Heart right ventricle (tissue), 16 donors: Measurements from ENCODE around the gene SORCS3. TPM values are rescaled to one million over a fixed set of nuclear protein-coding genes. Genes with fewer than 3 reads are reported as not detected.

Experiments used
- ATAC-seq, 8 donors: fragments of 200-7000 bp; cut with Tn5 transposase; one replicate each; pipeline ENCODE4 v1.9.1; 2020; ENCODE audit warnings: mild to moderate bottlenecking in 8 of 8, moderate library complexity in 8 of 8, moderate number of reproducible peaks in 1 of 8
- DNase-seq, 2 donors: peaks; one replicate each; pipeline ENCODE4 v3.0.0-alpha.2; 2020
- H3K27ac ChIP-seq, 10 donors: fragments of 200-600 bp; sonication (generic) in 2 of 10; one replicate each; pipeline versions ENCODE4 v1.5.0 to v1.8.0; 2020 to 2022; ENCODE audit warnings: mild to moderate bottlenecking in 3 of 10
- H3K27me3 ChIP-seq, 7 donors: fragments of 200-600 bp; one replicate each; pipeline ENCODE4 v1.8.0; 2021 to 2022; ENCODE audit warnings: mild to moderate bottlenecking in 2 of 7
- H3K36me3 ChIP-seq, 9 donors: fragments of 200-600 bp; sonication (generic) in 1 of 9; one replicate each; pipeline versions ENCODE4 v1.5.0 to v1.8.0; 2020 to 2022; ENCODE audit warnings: mild to moderate bottlenecking in 2 of 9
- H3K4me1 ChIP-seq, 9 donors: fragments of 200-600 bp; sonication (generic) in 1 of 9; one replicate each; pipeline versions ENCODE4 v1.5.0 to v1.8.0; 2020 to 2022; ENCODE audit warnings: mild to moderate bottlenecking in 4 of 9
- H3K4me3 ChIP-seq, 10 donors: fragments of 200-600 bp; sonication (generic) in 2 of 10; one replicate each; pipeline versions ENCODE4 v1.5.0 to v1.8.0; 2020 to 2022; ENCODE audit warnings: mild to moderate bottlenecking in 7 of 10, moderate library complexity in 2 of 10
- H3K9me3 ChIP-seq, 11 donors: fragments of 200-600 bp in 10 of 11; sonication (generic) in 2 of 11; one replicate each; pipeline versions ENCODE4 v1.5.0 to v1.8.0; 2013 to 2022; ENCODE audit warnings: mild to moderate bottlenecking in 2 of 11, control low read depth in 1 of 11, moderate library complexity in 1 of 11
- CTCF ChIP-seq, 9 donors: fragments of 200-600 bp; sonication (generic) in 2 of 9; IDR thresholded peaks; one replicate each; pipeline versions ENCODE4 v1.5.0 to v1.8.0; 2021 to 2022; ENCODE audit warnings: antibody characterized with exemption in 9 of 9, mild to moderate bottlenecking in 5 of 9, moderate library complexity in 1 of 9
- WGBS, 2 donors: extraction: QIAGEN DNeasy Blood & Tissue Kit; methylation state at CpG; one replicate each; pipeline ENCODE4 v1.1.7; 2013; ENCODE audit warnings: inconsistent platforms in 1 of 2; 5-methylcytosine and 5-hydroxymethylcytosine counted together
- intact Hi-C, 10 donors: fragments of 100-400 bp; cut with DNase I; formaldehyde crosslinking; loops; one replicate each; pipeline versions ENCODE4 v1.11.1 to v1.14.2; 2022
- polyA plus RNA-seq, 2 donors: library from polyadenylated mRNA; stranded (reverse); fragments of 200-250 nt; gene quantifications; one replicate each; pipeline ENCODE4 v1.2.3, GENCODE V29; 2013
- total RNA-seq, 10 donors: library from RNA; stranded (reverse); fragmentation: NEBNext Ultra II Directional in 3 of 10; extraction: Animal tissue kit (Norgen Biotek cat#: 25700) in 3 of 10; gene quantifications; one replicate each; pipeline versions ENCODE4 v1.2.1 to v1.2.4, GENCODE V29; 2021 to 2023
- donor health status: Arrhythmogenic right ventricular cardiomyopathy.
- donor health status: ischemic (EF 13 %, LVEDD 7.1; RV severe dilation, severe dysfunction).
- donor health status: healthy with polysubstance abuse.
- donor health status: DM: no; HTN: yes; CAD: no.
- donor health status: DM: no; HTN: no; CAD: no.
- donor health status: ischemic (EF 25% LVEDD 6.9; RV normal size, moderate dysfunction).
- donor health status: ischemic (EF 25% LVEDD 5.7; RV mildly dilated, moderate dysfunction).
- donor health status: healthy.
- donor health status: DM: yes; HTN: yes; CAD: no.
- donor health status: Ischemic cardiomyopathy.
- donor health status: ischemic (EF 35%, LVEDD 5.7; RV mildly dilated, moderate dysfunction).
- donor health status: nonischemic (EF 11% LVEDD 7.7; RV severe dilation, severe dysfunction).
- donor health status: DM: yes; HTN: yes; CAD: no.
- donor health status: PGD.
- donor health status: ischemic (EF 29% LVEDD 5.4; RV normal size, mild dysfunction).
- donor health status: nonischemic (EF 23%, LVEDD 6.1; RV moderate dilation, normal function).

SORCS3 gene
- total and polyA plus RNA-seq, 12 donors, result 0.01 to 0.09 (median 0.05) TPM; not detected in 4

GRCh38 chr10:104778371-104778770 is 137.3 kb downstream of the SORCS3 start:
- DNase-seq (no peak), ATAC-seq (no peak)
- peaks cover 0 to 5% (median 0%) of the 10 kb centered on the region in 7 donors for H3K27me3 ChIP-seq
- intact Hi-C loops, result loop anchor here in 7 of 10 donors (5.0 to 10.0 kb wide), 4 partner anchors 114 to 131 kb away; no protein-coding TSS in a partner anchor
- no peak overlapping the region for H3K27ac ChIP-seq
- TF ChIP-seq CTCF (IDR thresholded peaks at IDR 0.05), result no peak
- 85 to 90% methylated on average over 3 of the region's 3 CpGs for WGBS, 2 donors
- no peaks in the 10 kb centered on the region for H3K36me3 ChIP-seq
- H3K4me1 ChIP-seq, result no peaks in the 10 kb centered on the region
- no peak overlapping the region for H3K4me3 ChIP-seq
- no peaks in the 10 kb centered on the region for H3K9me3 ChIP-seq

- ATAC-seq (no peak), DNase-seq (no peak)
- Histone ChIP-seq H3K9me3 (no peaks in the 10 kb centered on the region), H3K36me3 (no peaks in the 10 kb centered on the region), H3K4me1 (no peaks in the 10 kb centered on the region), H3K27me3 (peaks cover 0 to 5% (median 0%) of the 10 kb centered on the region in 7 donors), H3K27ac (no peak overlapping the region), H3K4me3 (no peak overlapping the region)
- 84 to 86% methylated on average over 14 of the region's 14 CpGs for WGBS, 2 donors
- TF ChIP-seq CTCF (IDR thresholded peaks at IDR 0.05), result no peak
- intact Hi-C loops, result loop anchor here in 7 of 10 donors (5.0 to 10.0 kb wide), 4 partner anchors 115 to 132 kb away; no protein-coding TSS in a partner anchor
Measured at GRCh38 chr10:104779701-104780100, 138.6 kb downstream of the SORCS3 start.

- no peaks in the 10 kb centered on the region for H3K9me3 ChIP-seq
- H3K27ac ChIP-seq, result no peak overlapping the region
- no peaks in the 10 kb centered on the region for H3K4me1 ChIP-seq
- no peaks in the 10 kb centered on the region for H3K36me3 ChIP-seq
- no peak for TF ChIP-seq CTCF (IDR thresholded peaks at IDR 0.05)
- ATAC-seq (peak in 2 of 8 donors; percentile 62 to 82), DNase-seq (no peak)
- peaks cover 0 to 5% (median 0%) of the 10 kb centered on the region in 7 donors for H3K27me3 ChIP-seq
- H3K4me3 ChIP-seq, result no peak overlapping the region
- intact Hi-C loops, result no loop called here
- WGBS, 2 donors, result 63 to 66% methylated on average over 5 of the region's 5 CpGs
Measured at GRCh38 chr10:104780165-104780564, 139.1 kb downstream of the SORCS3 start.

- H3K9me3 ChIP-seq, result no peaks in the 10 kb centered on the region
- H3K27ac ChIP-seq, result no peak overlapping the region
- ATAC-seq (no peak), DNase-seq (no peak)
- no peaks in the 10 kb centered on the region for H3K4me1 ChIP-seq
- TF ChIP-seq CTCF (IDR thresholded peaks at IDR 0.05), result no peak
- H3K36me3 ChIP-seq, result no peaks in the 10 kb centered on the region
- WGBS, 2 donors, result 57 to 64% methylated on average over 1 of the region's 1 CpG
- peaks cover 0 to 8% (median 0%) of the 10 kb centered on the region in 7 donors for H3K27me3 ChIP-seq
- intact Hi-C loops, result no loop called here
- H3K4me3 ChIP-seq, result no peak overlapping the region
Measured at GRCh38 chr10:104780946-104781595, 140.0 kb downstream of the SORCS3 start.
